AG04450 (cell line): ENCODE data around the gene EXOC6B. TPM values are rescaled to one million over a fixed set of nuclear protein-coding genes. Genes with fewer than 3 reads are reported as not detected.

ENCODE experiments used
- CTCF ChIA-PET: fragments of 300-600, 350-600 bp; formaldehyde crosslinking; extraction: SDS; loops from one replicate; lab custom pipeline; 2022; ENCODE audit warnings: antibody characterized with exemption, inconsistent platforms; lab: Charles Lee
- POLR2A ChIA-PET: fragments of 350-600 bp; formaldehyde crosslinking; extraction: SDS; loops from one replicate; lab custom pipeline; 2021; ENCODE audit warnings: antibody characterized with exemption, inconsistent platforms; lab: Yijun Ruan, JAX
- DNase-seq: peaks from one replicate; pipeline ENCODE4 v3.0.0-alpha.2; 2011; ENCODE audit warnings: low read depth, low spot score
- H3K27ac ChIP-seq: one replicate; pipeline ENCODE4 v1.5.1; 2012; ENCODE audit warnings: low read depth, low read length, control low read depth
- H3K27me3 ChIP-seq: one replicate; pipeline ENCODE4 v1.6.0; 2012; ENCODE audit warnings: low read length; ENCODE audit not compliant: control insufficient read depth, insufficient read depth
- H3K4me3 ChIP-seq: 2 replicates; pipeline ENCODE4 v1.5.1; 2011; ENCODE audit warnings: mild to moderate bottlenecking, low read depth, low read length, control low read depth
- H3K9me3 ChIP-seq: 2 replicates; pipeline ENCODE4 v1.5.1; 2012; ENCODE audit warnings: low read length; ENCODE audit not compliant: control insufficient read depth, insufficient read depth
- polyA plus RNA-seq: library from polyadenylated mRNA; depleted of rRNA; stranded (reverse); fragments of >200 nt; gene quantifications from 2 replicates; pipeline ENCODE4 v1.2.3, GENCODE V29; 2011
- TF ChIP-seq, protein P1 (sequence below): IDR thresholded peaks from 2 replicates; pipeline ENCODE4 v1.5.1; 2011; ENCODE audit warnings: low read depth, low read length, control low read depth, inconsistent platforms

Gene EXOC6B
- polyA plus RNA-seq, 1 experiment = 28.7 TPM

DNA sequence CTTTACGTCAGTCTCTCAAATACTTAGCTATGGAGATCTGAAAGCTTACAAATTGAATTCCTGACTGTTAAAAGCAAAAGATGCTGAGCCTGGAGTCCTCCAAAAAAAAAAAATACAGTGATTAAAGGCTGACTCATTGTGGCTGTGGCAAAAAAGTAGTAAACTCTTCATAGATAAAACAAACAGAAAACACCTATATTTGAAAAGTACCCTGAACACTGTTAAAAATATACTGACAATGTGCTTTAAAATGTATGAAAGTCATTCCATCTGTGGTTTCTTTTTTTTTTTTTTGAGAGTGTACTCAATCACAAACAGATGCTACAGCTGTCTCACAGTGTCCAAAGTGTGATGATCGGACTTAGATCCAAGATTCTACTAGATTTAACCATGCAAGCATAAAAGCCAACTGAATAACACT, 410.6 kb downstream of the EXOC6B start:
- ChIA-PET CTCF (interaction anchor here (0.5 to 0.7 kb wide), 3 partner anchors 12 to 165 kb away, joined by 4 to 5 read pairs (median 5); no protein-coding TSS in a partner anchor), POLR2A (no interaction called here)
- Histone ChIP-seq H3K27ac (no peak overlapping the region), H3K9me3 (no peaks in the 10 kb centered on the region), H3K27me3 (no peaks in the 10 kb centered on the region), H3K4me3 (no peak overlapping the region)
- TF ChIP-seq, protein P1, sequence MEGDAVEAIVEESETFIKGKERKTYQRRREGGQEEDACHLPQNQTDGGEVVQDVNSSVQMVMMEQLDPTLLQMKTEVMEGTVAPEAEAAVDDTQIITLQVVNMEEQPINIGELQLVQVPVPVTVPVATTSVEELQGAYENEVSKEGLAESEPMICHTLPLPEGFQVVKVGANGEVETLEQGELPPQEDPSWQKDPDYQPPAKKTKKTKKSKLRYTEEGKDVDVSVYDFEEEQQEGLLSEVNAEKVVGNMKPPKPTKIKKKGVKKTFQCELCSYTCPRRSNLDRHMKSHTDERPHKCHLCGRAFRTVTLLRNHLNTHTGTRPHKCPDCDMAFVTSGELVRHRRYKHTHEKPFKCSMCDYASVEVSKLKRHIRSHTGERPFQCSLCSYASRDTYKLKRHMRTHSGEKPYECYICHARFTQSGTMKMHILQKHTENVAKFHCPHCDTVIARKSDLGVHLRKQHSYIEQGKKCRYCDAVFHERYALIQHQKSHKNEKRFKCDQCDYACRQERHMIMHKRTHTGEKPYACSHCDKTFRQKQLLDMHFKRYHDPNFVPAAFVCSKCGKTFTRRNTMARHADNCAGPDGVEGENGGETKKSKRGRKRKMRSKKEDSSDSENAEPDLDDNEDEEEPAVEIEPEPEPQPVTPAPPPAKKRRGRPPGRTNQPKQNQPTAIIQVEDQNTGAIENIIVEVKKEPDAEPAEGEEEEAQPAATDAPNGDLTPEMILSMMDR = no peak
- no peak for DNase-seq

DNA sequence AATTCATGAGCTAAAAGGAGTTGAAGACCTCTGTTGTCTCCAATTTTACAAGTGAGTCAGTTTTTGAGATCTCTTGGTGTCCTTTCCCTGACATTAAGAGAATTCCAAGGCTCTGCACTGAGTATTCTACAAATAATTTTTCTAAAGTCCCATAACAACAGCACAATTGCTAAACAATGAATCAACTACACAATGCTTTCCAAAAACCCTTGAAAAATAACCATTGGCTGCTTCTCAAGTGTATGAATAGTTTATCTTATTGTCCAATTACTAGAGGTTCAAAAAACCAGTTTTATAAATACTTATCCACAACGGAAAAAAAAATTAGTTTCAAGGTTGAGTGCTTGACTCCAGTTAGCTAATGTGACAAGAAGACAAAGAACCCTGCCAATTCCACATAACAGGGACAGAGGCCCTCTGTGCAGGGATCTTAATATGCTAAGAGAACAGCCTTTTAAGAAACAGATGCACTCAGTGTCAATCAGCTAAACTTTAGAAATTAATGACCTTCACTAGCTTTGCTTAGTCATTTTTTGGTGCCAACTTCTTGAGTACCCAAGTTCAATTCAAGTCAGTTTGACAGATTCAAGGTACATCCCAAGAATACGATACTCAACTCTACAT, 411.6 kb downstream of the EXOC6B start:
- no peak overlapping the region for H3K27ac ChIP-seq
- no peaks in the 10 kb centered on the region for H3K9me3 ChIP-seq
- H3K4me3 ChIP-seq = no peak overlapping the region
- no peaks in the 10 kb centered on the region for H3K27me3 ChIP-seq
- no peak for DNase-seq
- ChIA-PET CTCF (no interaction called here), POLR2A (no interaction called here)
- TF ChIP-seq, protein P1 = no peak

DNA sequence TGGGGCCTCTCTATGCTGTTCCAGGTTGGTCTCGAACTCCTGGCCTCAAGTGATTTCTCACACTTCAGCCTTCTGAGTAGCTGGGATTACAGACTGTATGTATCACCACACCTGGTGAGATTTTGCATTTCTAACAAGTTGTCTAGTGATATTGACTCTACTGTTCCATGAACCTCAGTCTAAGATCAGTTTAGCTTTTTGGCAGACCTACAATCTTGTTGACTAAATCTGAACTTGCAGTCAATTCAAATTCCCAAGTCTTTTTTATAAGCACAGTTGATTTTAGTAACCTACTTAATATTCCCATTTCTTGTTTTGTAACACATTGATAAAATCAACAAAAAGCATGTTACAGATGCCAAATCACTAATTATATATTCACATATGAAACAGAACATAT, 412.1 kb downstream of the EXOC6B start:
- CTCF ChIA-PET = no interaction called here
- no peak overlapping the region for H3K27ac ChIP-seq
- no peak overlapping the region for H3K4me3 ChIP-seq
- DNase-seq = no peak
- H3K27me3 ChIP-seq = no peaks in the 10 kb centered on the region
- TF ChIP-seq, protein P1 = no peak
- POLR2A ChIA-PET = no interaction called here
- no peaks in the 10 kb centered on the region for H3K9me3 ChIP-seq

DNA sequence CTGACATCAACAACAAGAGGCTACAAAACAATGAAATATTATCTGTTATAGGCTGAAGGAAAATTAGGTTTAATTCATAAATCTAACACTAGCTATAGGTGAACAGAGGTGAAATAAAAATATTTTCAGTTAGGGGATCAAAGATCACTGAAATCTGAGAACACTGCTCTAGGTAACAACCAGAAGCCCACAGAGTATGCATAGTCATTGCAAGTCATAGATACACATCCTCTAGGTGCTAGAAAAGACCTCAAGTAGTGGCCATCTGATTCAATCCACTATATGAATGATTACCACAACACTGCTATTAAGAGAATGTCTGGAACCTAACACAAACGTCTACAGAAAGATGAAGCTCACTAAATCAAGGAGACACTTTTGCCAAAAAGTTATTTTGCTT, 413.6 kb downstream of the EXOC6B start:
- Histone ChIP-seq H3K27me3 (no peaks in the 10 kb centered on the region), H3K4me3 (no peak overlapping the region), H3K27ac (no peak overlapping the region), H3K9me3 (no peaks in the 10 kb centered on the region)
- TF ChIP-seq, protein P1 = no peak
- CTCF ChIA-PET = no interaction called here
- POLR2A ChIA-PET = no interaction called here
- DNase-seq = no peak

DNA sequence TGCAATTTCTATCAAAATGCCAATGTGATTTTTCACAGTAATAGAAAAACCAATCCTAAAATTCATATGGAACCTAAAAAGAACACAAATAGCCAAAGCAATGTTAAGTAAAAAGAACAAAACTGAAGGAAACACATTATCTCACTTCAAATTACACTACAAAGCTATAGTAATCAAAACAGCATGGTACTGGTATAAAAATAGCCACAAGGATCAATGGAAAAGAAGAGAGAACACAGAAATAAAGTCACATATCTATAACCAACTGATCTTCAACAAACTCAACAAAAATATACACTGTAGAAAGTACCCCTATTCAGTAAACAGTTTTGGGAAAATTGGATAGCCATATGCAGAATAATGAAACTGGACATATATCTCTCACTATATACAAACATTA, 426.0 kb downstream of the EXOC6B start:
- H3K9me3 ChIP-seq = no peaks in the 10 kb centered on the region
- ChIA-PET CTCF (interaction anchor here (0.6 kb wide), 1 partner anchor 437 kb away, joined by 3 read pairs; no protein-coding TSS in a partner anchor), POLR2A (no interaction called here)
- no peak overlapping the region for H3K27ac ChIP-seq
- no peak overlapping the region for H3K4me3 ChIP-seq
- DNase-seq = no peak
- TF ChIP-seq, protein P1 = no peak
- no peaks in the 10 kb centered on the region for H3K27me3 ChIP-seq
